ENCODE data around the gene RASA1. TPM values are rescaled to one million over a fixed set of nuclear protein-coding genes. Genes with fewer than 3 reads are reported as not detected.

RASA1 gene
- total and polyA plus RNA-seq, 2 experiments from 2014 or later, result 9.3 to 35.0 TPM

- no peaks in the 10 kb centered on the region for H3F3A ChIP-seq (replicated peaks; ENCODE audit: low read depth)
- DNase-seq (ENCODE audit: low spot score), result no peak
- H3K27me3 Mint-ChIP-seq (ENCODE audit: insufficient read depth, low read depth, poor library complexity), result peaks cover 2% of the 10 kb centered on the region
- H3K9me3 Mint-ChIP-seq, result no peaks in the 10 kb centered on the region; the same call in 2 of the 3 replicates
- no peaks in the 10 kb centered on the region for H3K36me3 ChIP-seq (ENCODE audit: insufficient read depth)
- H3K36me3 Mint-ChIP-seq (ENCODE audit: low read depth), result peaks cover 39% of the 10 kb centered on the region; the same call in 2 of the 3 replicates
- no peak overlapping the region for H3K4me3 ChIP-seq
- no peak overlapping the region for H3K4me3 Mint-ChIP-seq
- peaks cover 100% of the 10 kb centered on the region for H3K79me2 ChIP-seq (replicated peaks; ENCODE audit: insufficient read depth)
- no peak for ATAC-seq
- peaks cover 22% of the 10 kb centered on the region for H4K20me1 ChIP-seq (replicated peaks; ENCODE audit: insufficient read depth)
- no peak overlapping the region for H3K4me2 ChIP-seq
- no peaks in the 10 kb centered on the region for H3K9me2 ChIP-seq (ENCODE audit: insufficient read depth)
- H3K4me1 Mint-ChIP-seq, result no peaks in the 10 kb centered on the region; the same call in 1 of the 3 replicates
- no peak for TF ChIP-seq ZNF114 (CRISPR knock-in tag; IDR thresholded peaks at IDR 0.05)
- TF ChIP-seq REST (IDR thresholded peaks at IDR 0.05; ENCODE audit: unreplicated experiment), result no peak
- no peak for TF ChIP-seq EZH2 (IDR thresholded peaks at IDR 0.05; ENCODE audit: low read depth, unreplicated experiment)
- TF ChIP-seq JUNB (IDR thresholded peaks at IDR 0.05; ENCODE audit: unreplicated experiment), result no peak
- TF ChIP-seq, protein P1, sequence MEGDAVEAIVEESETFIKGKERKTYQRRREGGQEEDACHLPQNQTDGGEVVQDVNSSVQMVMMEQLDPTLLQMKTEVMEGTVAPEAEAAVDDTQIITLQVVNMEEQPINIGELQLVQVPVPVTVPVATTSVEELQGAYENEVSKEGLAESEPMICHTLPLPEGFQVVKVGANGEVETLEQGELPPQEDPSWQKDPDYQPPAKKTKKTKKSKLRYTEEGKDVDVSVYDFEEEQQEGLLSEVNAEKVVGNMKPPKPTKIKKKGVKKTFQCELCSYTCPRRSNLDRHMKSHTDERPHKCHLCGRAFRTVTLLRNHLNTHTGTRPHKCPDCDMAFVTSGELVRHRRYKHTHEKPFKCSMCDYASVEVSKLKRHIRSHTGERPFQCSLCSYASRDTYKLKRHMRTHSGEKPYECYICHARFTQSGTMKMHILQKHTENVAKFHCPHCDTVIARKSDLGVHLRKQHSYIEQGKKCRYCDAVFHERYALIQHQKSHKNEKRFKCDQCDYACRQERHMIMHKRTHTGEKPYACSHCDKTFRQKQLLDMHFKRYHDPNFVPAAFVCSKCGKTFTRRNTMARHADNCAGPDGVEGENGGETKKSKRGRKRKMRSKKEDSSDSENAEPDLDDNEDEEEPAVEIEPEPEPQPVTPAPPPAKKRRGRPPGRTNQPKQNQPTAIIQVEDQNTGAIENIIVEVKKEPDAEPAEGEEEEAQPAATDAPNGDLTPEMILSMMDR (conservative IDR thresholded peaks at IDR 0.05; ENCODE audit: low read depth in 2 of 2), result no peak
- no peak for TF ChIP-seq ETS1 (IDR thresholded peaks at IDR 0.05)
- no peak for TF ChIP-seq ZNF331 (CRISPR knock-in tag; IDR thresholded peaks at IDR 0.05; ENCODE audit: low read depth)
- TF ChIP-seq STAT1 (IDR thresholded peaks at IDR 0.05; ENCODE audit: unreplicated experiment), result no peak
- no peak for TF ChIP-seq CREB1 (CRISPR knock-in tag; IDR thresholded peaks at IDR 0.05; ENCODE audit: low read depth)
- TF ChIP-seq EZH2phosphoT487 (IDR thresholded peaks at IDR 0.05; ENCODE audit: unreplicated experiment), result no peak
- no peak for TF ChIP-seq ZNF462 (CRISPR knock-in tag; IDR thresholded peaks at IDR 0.05)
- H3K27ac ChIP-seq (ENCODE audit: low read depth), result no peak overlapping the region
- no peak overlapping the region for H2AFZ ChIP-seq
- H3K27ac Mint-ChIP-seq, result no peak overlapping the region
- no peaks in the 10 kb centered on the region for H3K4me1 ChIP-seq (ENCODE audit: insufficient read depth)
- H3K27me3 ChIP-seq (ENCODE audit: insufficient read depth), result no peaks in the 10 kb centered on the region
These were observed 11.0 kb downstream of the RASA1 start for GRCh38 chr5:87278590-87279100.
